ENCODE measurements around the gene TENT4A. TPM values are rescaled to one million over a fixed set of nuclear protein-coding genes. Genes with fewer than 3 reads are reported as not detected.

TENT4A gene
- total RNA-seq, 1 donor from 2014 or later = 21.6 TPM

- Mint-ChIP-seq H3K27ac (ENCODE audit: unreplicated experiment) (peak overlapping the region; percentile 94), H3K4me1 (ENCODE audit: unreplicated experiment) (peaks cover 34% of the 10 kb centered on the region), H3K4me3 (ENCODE audit: unreplicated experiment) (peak overlapping the region; percentile 86), H3K36me3 (ENCODE audit: unreplicated experiment) (no peaks in the 10 kb centered on the region), H3K9me3 (ENCODE audit: unreplicated experiment) (no peaks in the 10 kb centered on the region), H3K27me3 (ENCODE audit: unreplicated experiment) (no peaks in the 10 kb centered on the region)
- peak; percentile 85 for DNase-seq (ENCODE audit: extremely low spot score, unreplicated experiment)
- TF ChIP-seq CTCF (IDR thresholded peaks at IDR 0.05) = peak; percentile 1
Measured at GRCh38 chr5:6712142-6712576, 1.1 kb upstream of the TENT4A start.

GRCh38 chr5:6712577-6713273, 507 bp upstream of the TENT4A start:
- peak; percentile 100 for DNase-seq (ENCODE audit: extremely low spot score, unreplicated experiment)
- no peaks in the 10 kb centered on the region for H3K36me3 Mint-ChIP-seq (ENCODE audit: unreplicated experiment)
- peaks cover 39% of the 10 kb centered on the region for H3K4me1 Mint-ChIP-seq (ENCODE audit: unreplicated experiment)
- no peaks in the 10 kb centered on the region for H3K27me3 Mint-ChIP-seq (ENCODE audit: unreplicated experiment)
- peak overlapping the region; percentile 86 for H3K4me3 Mint-ChIP-seq (ENCODE audit: unreplicated experiment)
- H3K27ac Mint-ChIP-seq (ENCODE audit: unreplicated experiment) = peak overlapping the region; percentile 94
- TF ChIP-seq CTCF (IDR thresholded peaks at IDR 0.05) = no peak
- H3K9me3 Mint-ChIP-seq (ENCODE audit: unreplicated experiment) = no peaks in the 10 kb centered on the region

DNA sequence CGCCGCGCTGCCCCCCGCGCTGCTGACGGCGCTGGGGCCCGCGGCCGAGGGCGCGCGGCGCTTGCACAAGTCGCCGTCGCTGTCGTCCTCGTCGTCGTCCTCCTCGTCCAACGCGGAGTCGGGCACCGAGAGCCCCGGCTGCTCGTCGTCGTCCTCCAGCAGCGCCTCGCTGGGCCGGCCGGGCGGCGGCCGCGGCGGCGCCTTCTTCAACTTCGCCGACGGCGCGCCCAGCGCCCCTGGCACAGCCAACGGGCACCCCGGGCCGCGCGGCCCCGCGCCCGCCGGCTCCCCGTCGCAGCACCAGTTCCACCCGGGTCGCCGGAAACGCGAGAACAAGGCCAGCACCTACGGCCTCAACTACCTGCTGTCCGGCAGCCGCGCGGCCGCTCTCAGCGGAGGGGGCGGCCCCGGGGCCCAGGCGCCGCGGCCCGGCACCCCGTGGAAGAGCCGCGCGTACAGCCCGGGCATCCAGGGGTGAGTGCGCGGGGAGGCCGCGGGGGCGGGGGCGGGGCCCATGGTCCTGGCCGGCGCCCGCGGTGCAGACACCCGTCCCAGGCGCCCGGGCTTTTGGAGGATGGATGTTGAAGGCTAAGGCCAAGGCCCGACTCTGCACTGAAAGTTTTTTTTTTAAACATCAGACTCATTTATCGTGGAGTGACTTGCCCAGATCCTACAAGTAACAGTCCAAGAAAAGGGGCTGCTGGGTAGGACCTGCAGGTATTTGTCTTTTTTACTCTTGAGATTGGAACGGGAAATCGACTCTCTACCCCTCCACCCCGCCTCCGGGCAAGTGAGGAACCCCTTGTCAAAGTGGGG, 1.2 kb downstream of the TENT4A start:
- Mint-ChIP-seq H3K4me3 (ENCODE audit: unreplicated experiment) (peak overlapping the region; percentile 79), H3K9me3 (ENCODE audit: unreplicated experiment) (no peaks in the 10 kb centered on the region), H3K27ac (ENCODE audit: unreplicated experiment) (peak overlapping the region; percentile 69), H3K4me1 (ENCODE audit: unreplicated experiment) (peaks cover 51% of the 10 kb centered on the region), H3K36me3 (ENCODE audit: unreplicated experiment) (no peaks in the 10 kb centered on the region), H3K27me3 (ENCODE audit: unreplicated experiment) (no peaks in the 10 kb centered on the region)
- peak; percentile 74 for DNase-seq (ENCODE audit: extremely low spot score, unreplicated experiment)
- no peak for TF ChIP-seq CTCF (IDR thresholded peaks at IDR 0.05)

DNA sequence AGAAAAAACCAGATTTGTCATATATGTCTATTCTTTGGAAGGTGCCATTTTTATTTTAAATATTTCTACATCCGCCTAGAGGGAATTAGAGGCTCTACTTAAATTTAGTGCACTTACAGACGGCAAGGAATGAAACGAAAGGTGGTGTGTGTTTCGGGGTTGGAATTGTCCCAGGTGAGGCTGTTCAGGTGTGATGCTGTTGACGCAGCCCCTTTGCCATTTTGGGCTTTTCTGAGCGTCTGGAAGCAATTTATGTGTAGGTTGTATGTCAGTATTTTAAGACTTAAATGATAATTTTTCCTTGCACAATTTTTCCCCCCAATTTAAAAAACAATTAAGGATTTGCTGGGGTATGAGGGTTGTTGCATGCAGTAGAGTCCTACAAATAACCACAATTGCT, 2.0 kb downstream of the TENT4A start:
- peaks cover 56% of the 10 kb centered on the region for H3K4me1 Mint-ChIP-seq (ENCODE audit: unreplicated experiment)
- no peaks in the 10 kb centered on the region for H3K9me3 Mint-ChIP-seq (ENCODE audit: unreplicated experiment)
- H3K36me3 Mint-ChIP-seq (ENCODE audit: unreplicated experiment) = no peaks in the 10 kb centered on the region
- H3K27me3 Mint-ChIP-seq (ENCODE audit: unreplicated experiment) = no peaks in the 10 kb centered on the region
- H3K4me3 Mint-ChIP-seq (ENCODE audit: unreplicated experiment) = peak overlapping the region; percentile 79
- peak; percentile 25 for DNase-seq (ENCODE audit: extremely low spot score, unreplicated experiment)
- no peak overlapping the region for H3K27ac Mint-ChIP-seq (ENCODE audit: unreplicated experiment)
- TF ChIP-seq CTCF (IDR thresholded peaks at IDR 0.05) = no peak

All from osteocyte (in vitro differentiated cells).